ENCODE data around the gene NRXN3.

The NRXN3 gene

DNA sequence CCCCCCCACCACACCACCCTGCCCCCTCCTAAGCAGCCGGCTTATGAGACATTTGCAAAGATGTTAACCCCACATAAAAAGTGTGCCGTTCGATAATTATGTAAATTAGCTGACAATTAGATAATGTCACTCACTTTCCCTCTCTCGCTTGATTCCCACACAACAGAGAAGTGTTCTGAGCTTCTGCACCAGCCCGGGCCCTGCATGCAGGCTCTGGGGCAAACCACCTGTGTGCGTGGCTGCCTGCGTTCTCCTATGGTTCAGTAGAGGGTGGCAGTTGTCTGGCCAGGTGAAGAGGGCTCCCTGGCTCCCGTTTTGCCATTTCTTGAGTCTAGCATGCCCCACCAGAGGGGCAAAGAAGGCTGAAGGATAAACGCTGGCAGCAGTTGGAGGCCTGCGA, 68.0 kb downstream of the NRXN3 start:
- CTCF ChIA-PET, result no interaction called here
- no peaks in the 10 kb centered on the region for H3K9me3 ChIP-seq (ENCODE audit: control extremely low read depth in 1 of 5, control insufficient read depth in 4 of 5, insufficient read depth in 2 of 5, low read depth in 1 of 5, low read length in 4 of 5)
- no peaks in the 10 kb centered on the region for H3K4me1 ChIP-seq (ENCODE audit: control extremely low read depth in 1 of 4, control insufficient read depth in 4 of 4, insufficient read depth in 4 of 4, low read length in 3 of 4)
- POLR2A ChIA-PET, result no interaction called here
- H3K27ac ChIP-seq (ENCODE audit: insufficient read depth in 1 of 2, low read depth in 1 of 2, low read length in 2 of 2, poor library complexity in 1 of 2, severe bottlenecking in 2 of 2), result no peak overlapping the region
- H3K4me3 ChIP-seq (ENCODE audit: control insufficient read depth in 1 of 7, extremely low read depth in 1 of 7, insufficient read depth in 4 of 7, low read depth in 2 of 7, low read length in 6 of 7), result no peak overlapping the region
- WGBS (ENCODE audit: insufficient coverage), result 98% methylated on average over 9 of the region's 10 CpGs
- H3K36me3 ChIP-seq (ENCODE audit: control insufficient read depth in 4 of 4, insufficient read depth in 4 of 4, low read length in 3 of 4), result no peaks in the 10 kb centered on the region
- no peak for DNase-seq
- H3K27me3 ChIP-seq (replicated peaks in 2 of 5; ENCODE audit: control insufficient read depth in 4 of 5, insufficient read depth in 5 of 5, low read length in 4 of 5), result no peaks in the 10 kb centered on the region

GRCh38 chr14:78240567-78240966, 70.4 kb downstream of the NRXN3 start:
- ChIA-PET CTCF (interaction anchor here (1.2 kb wide), 1 partner anchor 11 kb away, joined by 3 read pairs; no protein-coding TSS in a partner anchor), POLR2A (no interaction called here)
- no peaks in the 10 kb centered on the region for H3K9me3 ChIP-seq (ENCODE audit: control extremely low read depth in 1 of 5, control insufficient read depth in 4 of 5, insufficient read depth in 2 of 5, low read depth in 1 of 5, low read length in 4 of 5)

GRCh38 chr14:78242086-78242485, 71.9 kb downstream of the NRXN3 start:
- Histone ChIP-seq H3K4me3 (ENCODE audit: control insufficient read depth in 1 of 7, extremely low read depth in 1 of 7, insufficient read depth in 4 of 7, low read depth in 2 of 7, low read length in 6 of 7) (no peak overlapping the region), H3K4me1 (ENCODE audit: control extremely low read depth in 1 of 4, control insufficient read depth in 4 of 4, insufficient read depth in 4 of 4, low read length in 3 of 4) (no peaks in the 10 kb centered on the region), H3K36me3 (ENCODE audit: control insufficient read depth in 4 of 4, insufficient read depth in 4 of 4, low read length in 3 of 4) (no peaks in the 10 kb centered on the region), H3K27me3 (replicated peaks in 2 of 5; ENCODE audit: control insufficient read depth in 4 of 5, insufficient read depth in 5 of 5, low read length in 4 of 5) (no peaks in the 10 kb centered on the region), H3K27ac (ENCODE audit: insufficient read depth in 1 of 2, low read depth in 1 of 2, low read length in 2 of 2, poor library complexity in 1 of 2, severe bottlenecking in 2 of 2) (no peak overlapping the region), H3K9me3 (ENCODE audit: control extremely low read depth in 1 of 5, control insufficient read depth in 4 of 5, insufficient read depth in 2 of 5, low read depth in 1 of 5, low read length in 4 of 5) (no peaks in the 10 kb centered on the region)
- WGBS (ENCODE audit: insufficient coverage), result 94% methylated on average over 3 of the region's 5 CpGs
- POLR2A ChIA-PET, result no interaction called here
- DNase-seq, result no peak
- CTCF ChIA-PET, result no interaction called here

More at GRCh38 chr14:78240567-78240966, 70.4 kb downstream of the NRXN3 start:
- DNase-seq, result no peak
- 92% methylated on average over 2 of the region's 3 CpGs for WGBS (ENCODE audit: insufficient coverage)
- Histone ChIP-seq H3K36me3 (ENCODE audit: control insufficient read depth in 4 of 4, insufficient read depth in 4 of 4, low read length in 3 of 4) (no peaks in the 10 kb centered on the region), H3K4me3 (ENCODE audit: control insufficient read depth in 1 of 7, extremely low read depth in 1 of 7, insufficient read depth in 4 of 7, low read depth in 2 of 7, low read length in 6 of 7) (no peak overlapping the region), H3K27ac (ENCODE audit: insufficient read depth in 1 of 2, low read depth in 1 of 2, low read length in 2 of 2, poor library complexity in 1 of 2, severe bottlenecking in 2 of 2) (no peak overlapping the region), H3K4me1 (ENCODE audit: control extremely low read depth in 1 of 4, control insufficient read depth in 4 of 4, insufficient read depth in 4 of 4, low read length in 3 of 4) (no peaks in the 10 kb centered on the region), H3K27me3 (replicated peaks in 2 of 5; ENCODE audit: control insufficient read depth in 4 of 5, insufficient read depth in 5 of 5, low read length in 4 of 5) (no peaks in the 10 kb centered on the region)

DNA sequence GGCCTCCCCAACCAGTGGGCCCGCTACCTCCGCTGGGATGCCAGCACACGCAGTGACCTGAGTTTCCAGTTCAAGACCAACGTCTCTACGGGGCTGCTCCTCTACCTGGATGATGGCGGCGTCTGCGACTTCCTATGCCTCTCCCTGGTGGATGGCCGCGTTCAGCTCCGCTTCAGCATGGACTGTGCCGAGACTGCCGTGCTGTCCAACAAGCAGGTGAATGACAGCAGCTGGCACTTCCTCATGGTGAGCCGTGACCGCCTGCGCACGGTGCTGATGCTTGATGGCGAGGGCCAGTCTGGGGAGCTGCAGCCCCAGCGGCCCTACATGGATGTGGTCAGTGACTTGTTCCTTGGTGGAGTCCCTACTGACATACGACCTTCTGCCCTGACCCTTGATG, 73.0 kb downstream of the NRXN3 start:
- H3K4me1 ChIP-seq (ENCODE audit: control extremely low read depth in 1 of 4, control insufficient read depth in 4 of 4, insufficient read depth in 4 of 4, low read length in 3 of 4), result no peaks in the 10 kb centered on the region
- H3K36me3 ChIP-seq (ENCODE audit: control insufficient read depth in 4 of 4, insufficient read depth in 4 of 4, low read length in 3 of 4), result no peaks in the 10 kb centered on the region
- no peak overlapping the region for H3K4me3 ChIP-seq (ENCODE audit: control insufficient read depth in 1 of 7, extremely low read depth in 1 of 7, insufficient read depth in 4 of 7, low read depth in 2 of 7, low read length in 6 of 7)
- no peaks in the 10 kb centered on the region for H3K27me3 ChIP-seq (replicated peaks in 2 of 5; ENCODE audit: control insufficient read depth in 4 of 5, insufficient read depth in 5 of 5, low read length in 4 of 5)
- ChIA-PET CTCF (no interaction called here), POLR2A (no interaction called here)
- no peaks in the 10 kb centered on the region for H3K9me3 ChIP-seq (ENCODE audit: control extremely low read depth in 1 of 5, control insufficient read depth in 4 of 5, insufficient read depth in 2 of 5, low read depth in 1 of 5, low read length in 4 of 5)
- H3K27ac ChIP-seq (ENCODE audit: insufficient read depth in 1 of 2, low read depth in 1 of 2, low read length in 2 of 2, poor library complexity in 1 of 2, severe bottlenecking in 2 of 2), result no peak overlapping the region
- 97% methylated on average over 20 of the region's 20 CpGs for WGBS (ENCODE audit: insufficient coverage)
- no peak for DNase-seq

- H3K4me1 ChIP-seq (ENCODE audit: control extremely low read depth in 1 of 4, control insufficient read depth in 4 of 4, insufficient read depth in 4 of 4, low read length in 3 of 4), result no peaks in the 10 kb centered on the region
- peaks cover 0 to 6% (median 3%) of the 10 kb centered on the region in 5 experiments for H3K27me3 ChIP-seq (replicated peaks in 2 of 5; ENCODE audit: control insufficient read depth in 4 of 5, insufficient read depth in 5 of 5, low read length in 4 of 5)
- H3K4me3 ChIP-seq (ENCODE audit: control insufficient read depth in 1 of 7, extremely low read depth in 1 of 7, insufficient read depth in 4 of 7, low read depth in 2 of 7, low read length in 6 of 7), result no peak overlapping the region
- 100% methylated on average over 1 of the region's 1 CpG for WGBS (ENCODE audit: insufficient coverage)
- H3K36me3 ChIP-seq (ENCODE audit: control insufficient read depth in 4 of 4, insufficient read depth in 4 of 4, low read length in 3 of 4), result no peaks in the 10 kb centered on the region
- H3K9me3 ChIP-seq (ENCODE audit: control extremely low read depth in 1 of 5, control insufficient read depth in 4 of 5, insufficient read depth in 2 of 5, low read depth in 1 of 5, low read length in 4 of 5), result no peaks in the 10 kb centered on the region
- ChIA-PET POLR2A (no interaction called here), CTCF (interaction anchor here (0.6 kb wide), 1 partner anchor 127 kb away, joined by 3 read pairs; no protein-coding TSS in a partner anchor)
- no peak overlapping the region for H3K27ac ChIP-seq (ENCODE audit: insufficient read depth in 1 of 2, low read depth in 1 of 2, low read length in 2 of 2, poor library complexity in 1 of 2, severe bottlenecking in 2 of 2)
- no peak for DNase-seq
Measured at GRCh38 chr14:78245238-78245637, 75.1 kb downstream of the NRXN3 start.

- ChIA-PET POLR2A (no interaction called here), CTCF (interaction anchor here (0.8 kb wide), 1 partner anchor 90 kb away, joined by 6 read pairs; no protein-coding TSS in a partner anchor)
- no peak overlapping the region for H3K4me3 ChIP-seq (ENCODE audit: control insufficient read depth in 1 of 7, extremely low read depth in 1 of 7, insufficient read depth in 4 of 7, low read depth in 2 of 7, low read length in 6 of 7)
- H3K27me3 ChIP-seq (replicated peaks in 2 of 5; ENCODE audit: control insufficient read depth in 4 of 5, insufficient read depth in 5 of 5, low read length in 4 of 5), result peaks cover 0 to 13% (median 7%) of the 10 kb centered on the region in 5 experiments
- 89% methylated on average over 1 of the region's 3 CpGs for WGBS (ENCODE audit: insufficient coverage)
- no peaks in the 10 kb centered on the region for H3K4me1 ChIP-seq (ENCODE audit: control extremely low read depth in 1 of 4, control insufficient read depth in 4 of 4, insufficient read depth in 4 of 4, low read length in 3 of 4)
- H3K36me3 ChIP-seq (ENCODE audit: control insufficient read depth in 4 of 4, insufficient read depth in 4 of 4, low read length in 3 of 4), result no peaks in the 10 kb centered on the region
- DNase-seq, result no peak
- H3K9me3 ChIP-seq (ENCODE audit: control extremely low read depth in 1 of 5, control insufficient read depth in 4 of 5, insufficient read depth in 2 of 5, low read depth in 1 of 5, low read length in 4 of 5), result no peaks in the 10 kb centered on the region
- H3K27ac ChIP-seq (ENCODE audit: insufficient read depth in 1 of 2, low read depth in 1 of 2, low read length in 2 of 2, poor library complexity in 1 of 2, severe bottlenecking in 2 of 2), result no peak overlapping the region
Measured at GRCh38 chr14:78248501-78249090, 78.4 kb downstream of the NRXN3 start.

DNA sequence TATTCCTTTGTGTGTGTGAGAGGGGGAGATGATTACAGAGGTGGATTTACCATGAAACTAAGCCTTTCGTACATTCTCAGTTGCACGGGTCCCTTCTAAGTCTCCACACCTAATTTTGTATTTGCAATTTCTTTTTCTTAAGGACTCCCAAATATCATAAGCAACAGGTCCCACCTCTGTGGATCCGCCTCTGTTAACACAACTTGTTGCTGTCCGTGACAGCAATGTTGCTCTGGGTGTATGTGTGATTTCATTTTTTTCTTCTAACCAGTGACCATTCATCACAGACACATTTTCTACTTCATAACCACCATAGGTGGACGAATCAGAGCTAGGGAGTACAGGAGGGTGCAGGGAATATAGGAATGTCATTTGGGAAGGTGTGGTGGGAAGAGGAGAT, 81.1 kb downstream of the NRXN3 start:
- CTCF ChIA-PET, result no interaction called here

More for the DNA sequence above, 81.1 kb downstream of the NRXN3 start:
- Histone ChIP-seq H3K27ac (ENCODE audit: insufficient read depth in 1 of 2, low read depth in 1 of 2, low read length in 2 of 2, poor library complexity in 1 of 2, severe bottlenecking in 2 of 2) (no peak overlapping the region), H3K4me1 (ENCODE audit: control extremely low read depth in 1 of 4, control insufficient read depth in 4 of 4, insufficient read depth in 4 of 4, low read length in 3 of 4) (no peaks in the 10 kb centered on the region), H3K36me3 (ENCODE audit: control insufficient read depth in 4 of 4, insufficient read depth in 4 of 4, low read length in 3 of 4) (no peaks in the 10 kb centered on the region), H3K4me3 (ENCODE audit: control insufficient read depth in 1 of 7, extremely low read depth in 1 of 7, insufficient read depth in 4 of 7, low read depth in 2 of 7, low read length in 6 of 7) (no peak overlapping the region), H3K9me3 (ENCODE audit: control extremely low read depth in 1 of 5, control insufficient read depth in 4 of 5, insufficient read depth in 2 of 5, low read depth in 1 of 5, low read length in 4 of 5) (no peaks in the 10 kb centered on the region), H3K27me3 (replicated peaks in 2 of 5; ENCODE audit: control insufficient read depth in 4 of 5, insufficient read depth in 5 of 5, low read length in 4 of 5) (peaks cover 0 to 13% (median 7%) of the 10 kb centered on the region in 5 experiments)
- WGBS (ENCODE audit: insufficient coverage), result 80% methylated on average over 1 of the region's 5 CpGs
- no peak for DNase-seq
- POLR2A ChIA-PET, result no interaction called here

Measured in common myeloid progenitor, CD34-positive (primary cell).